ENCODE measurements around the gene OBP2A.

GRCh38 chr9:135561391-135562234 is 15.7 kb downstream of the OBP2A start, which contains the start of gene PAEP:
- TF ChIP-seq CTCF (IDR thresholded peaks at IDR 0.05; ENCODE audit: insufficient read depth, low read depth, low read length): no peak
- TF ChIP-seq EZH2 (IDR thresholded peaks at IDR 0.05; ENCODE audit: insufficient read depth, low read length): no peak
